ACC112 (cell line): ENCODE results near the gene PACRG.

ENCODE experiments used
- H2AFZ ChIP-seq: fragments of 200-600 bp; sonication (generic); one replicate; pipeline ENCODE4 v1.6.0; 2017; ENCODE audit warnings: antibody characterized with exemption, low read length; ENCODE audit not compliant: unreplicated experiment
- H3K27ac ChIP-seq: fragments of 200-600 bp; sonication (generic); 2 replicates; pipeline ENCODE4 v1.5.1; 2014; ENCODE audit warnings: low read depth, mild to moderate bottlenecking, antibody characterized with exemption, low read length, moderate library complexity
- H3K27me3 ChIP-seq: fragments of 200-600 bp; sonication (generic); 2 replicates; pipeline ENCODE4 v1.6.1; 2014; ENCODE audit warnings: mild to moderate bottlenecking, antibody characterized with exemption, low read length, moderate library complexity, mixed read lengths; ENCODE audit not compliant: insufficient read depth
- H3K36me3 ChIP-seq: fragments of 200-600 bp; sonication (generic); 2 replicates; pipeline ENCODE4 v1.6.1; 2016; ENCODE audit warnings: mild to moderate bottlenecking, antibody characterized with exemption, low read length, moderate library complexity, mixed read lengths; ENCODE audit not compliant: insufficient read depth
- H3K4me1 ChIP-seq: fragments of 200-600 bp; sonication (generic); one replicate; pipeline ENCODE4 v1.6.1; 2016; ENCODE audit warnings: low read length, mixed read lengths; ENCODE audit not compliant: insufficient read depth, unreplicated experiment, control insufficient read depth
- H3K4me3 ChIP-seq: fragments of 200-600 bp; sonication (generic); 2 replicates; pipeline ENCODE4 v1.5.1; 2014; ENCODE audit warnings: mild to moderate bottlenecking, low read depth, low read length
- H3K79me2 ChIP-seq: fragments of 200-600 bp; sonication (generic); one replicate; pipeline ENCODE4 v1.6.0; 2016; ENCODE audit warnings: low read length; ENCODE audit not compliant: control insufficient read depth, unreplicated experiment, insufficient read depth

The PACRG gene

DNA sequence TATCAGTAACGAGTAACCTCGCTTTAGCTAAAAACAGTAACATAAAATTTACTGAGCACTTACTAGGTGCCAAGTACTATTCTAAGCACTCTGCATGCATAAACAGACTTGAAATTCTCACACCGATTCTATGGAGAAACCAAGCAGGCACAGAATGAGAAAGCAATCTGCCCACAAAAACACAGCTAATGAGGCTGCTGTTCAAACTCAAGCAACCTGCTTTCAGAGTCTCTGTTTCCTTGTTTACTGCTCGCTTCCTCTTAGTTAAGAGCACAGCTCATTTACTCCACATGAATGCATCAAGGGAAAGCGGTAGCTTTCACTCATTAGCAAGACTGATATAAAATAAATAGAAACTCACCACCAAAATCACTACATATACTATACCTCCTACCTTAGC is 37.6 kb upstream of the PACRG start:
- Histone ChIP-seq H3K79me2 (no peaks in the 10 kb centered on the region), H3K4me3 (no peak overlapping the region), H3K27me3 (no peaks in the 10 kb centered on the region), H3K27ac (no peak overlapping the region), H3K36me3 (no peaks in the 10 kb centered on the region), H3K4me1 (no peaks in the 10 kb centered on the region), H2AFZ (no peak overlapping the region)

DNA sequence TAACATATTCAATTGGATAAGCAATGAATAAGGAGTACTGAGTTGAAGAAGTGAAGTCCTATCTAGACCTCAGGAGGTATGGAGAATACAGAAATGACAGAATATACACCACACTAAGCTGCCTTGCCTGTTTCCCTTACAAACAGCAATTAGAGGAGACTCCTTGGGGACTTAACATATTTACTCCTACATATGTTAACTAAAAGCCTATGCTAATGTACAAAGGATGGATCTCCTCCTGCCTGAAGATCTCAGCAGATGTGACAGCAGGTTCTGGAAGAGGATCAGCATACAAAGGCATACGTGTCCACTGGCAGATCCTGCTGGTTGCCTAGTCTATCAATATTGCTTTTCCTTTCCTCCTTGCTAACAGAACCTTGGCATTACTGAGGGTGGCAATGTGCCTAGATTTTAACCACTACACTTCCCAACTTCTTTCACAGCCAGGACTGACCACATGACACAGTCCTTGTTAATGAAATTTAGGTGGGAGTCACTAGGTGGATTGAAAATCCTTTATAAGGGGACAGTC is 29.8 kb upstream of the PACRG start:
- no peaks in the 10 kb centered on the region for H3K36me3 ChIP-seq
- H3K27ac ChIP-seq: no peak overlapping the region
- no peaks in the 10 kb centered on the region for H3K79me2 ChIP-seq
- no peaks in the 10 kb centered on the region for H3K4me1 ChIP-seq
- no peak overlapping the region for H2AFZ ChIP-seq
- no peak overlapping the region for H3K4me3 ChIP-seq
- H3K27me3 ChIP-seq: no peaks in the 10 kb centered on the region

DNA sequence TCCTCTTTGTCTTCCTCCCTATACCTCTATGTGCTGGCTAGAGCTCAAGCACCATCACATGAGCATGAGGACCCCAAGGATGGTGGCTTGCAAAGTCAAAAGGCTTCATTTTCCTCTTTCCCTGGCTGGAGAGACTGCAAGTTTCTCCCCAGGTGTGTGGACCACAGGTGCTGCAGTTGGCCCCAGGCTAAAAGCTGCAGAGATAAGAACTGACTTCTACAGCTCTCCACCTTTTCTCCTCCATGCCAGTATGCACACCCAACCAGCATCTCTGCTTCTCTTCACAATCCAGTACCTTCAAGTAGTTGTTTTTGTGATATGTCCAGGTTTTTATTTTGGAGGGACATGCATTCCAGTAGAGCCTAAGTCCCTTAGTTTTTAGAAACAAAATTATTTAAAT is 29.3 kb upstream of the PACRG start:
- Histone ChIP-seq H3K27ac (no peak overlapping the region), H3K27me3 (no peaks in the 10 kb centered on the region), H2AFZ (no peak overlapping the region), H3K79me2 (no peaks in the 10 kb centered on the region), H3K4me3 (no peak overlapping the region), H3K4me1 (no peaks in the 10 kb centered on the region), H3K36me3 (no peaks in the 10 kb centered on the region)

DNA sequence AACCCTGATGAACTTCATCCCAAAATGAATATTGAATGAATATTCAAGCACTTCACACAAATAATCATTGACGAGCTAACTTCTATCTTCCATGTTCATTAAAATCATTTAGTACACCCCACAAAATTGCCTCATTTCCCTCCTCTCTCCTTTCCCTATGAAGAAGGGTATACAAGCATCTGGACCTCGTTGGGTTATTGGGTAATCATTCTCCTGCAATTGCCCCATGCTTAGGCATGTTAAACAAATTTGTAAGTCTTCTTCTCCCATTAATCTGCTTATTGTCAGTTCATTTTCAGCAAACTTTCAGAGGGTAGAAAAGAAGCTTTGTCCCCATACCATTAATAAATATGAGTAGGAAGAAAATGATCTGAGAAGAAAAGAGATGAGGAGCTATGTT is 27.8 kb upstream of the PACRG start:
- Histone ChIP-seq H2AFZ (no peak overlapping the region), H3K4me1 (no peaks in the 10 kb centered on the region), H3K27ac (no peak overlapping the region), H3K4me3 (no peak overlapping the region), H3K36me3 (no peaks in the 10 kb centered on the region), H3K79me2 (no peaks in the 10 kb centered on the region), H3K27me3 (no peaks in the 10 kb centered on the region)

DNA sequence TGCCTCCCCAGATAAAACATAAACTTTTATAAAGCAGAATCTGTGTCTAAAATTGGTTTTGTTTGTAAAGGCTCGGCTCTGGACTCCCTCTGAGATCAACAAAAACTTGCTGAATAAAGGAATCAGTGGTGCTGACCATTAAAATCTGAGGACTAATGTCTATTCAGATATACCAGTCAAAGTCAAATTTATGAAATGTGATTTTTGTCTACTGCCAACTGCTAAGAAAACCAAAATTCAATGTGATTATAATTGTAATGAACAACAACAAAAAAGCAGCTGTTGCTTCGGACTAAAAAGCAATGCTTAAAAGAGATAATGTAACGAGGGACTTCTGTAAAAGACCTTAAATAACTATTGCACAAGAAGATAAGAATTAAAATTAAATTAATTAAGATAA is 26.8 kb upstream of the PACRG start:
- Histone ChIP-seq H3K79me2 (no peaks in the 10 kb centered on the region), H3K4me3 (no peak overlapping the region), H3K4me1 (no peaks in the 10 kb centered on the region), H2AFZ (no peak overlapping the region), H3K36me3 (no peaks in the 10 kb centered on the region), H3K27me3 (no peaks in the 10 kb centered on the region), H3K27ac (no peak overlapping the region)

DNA sequence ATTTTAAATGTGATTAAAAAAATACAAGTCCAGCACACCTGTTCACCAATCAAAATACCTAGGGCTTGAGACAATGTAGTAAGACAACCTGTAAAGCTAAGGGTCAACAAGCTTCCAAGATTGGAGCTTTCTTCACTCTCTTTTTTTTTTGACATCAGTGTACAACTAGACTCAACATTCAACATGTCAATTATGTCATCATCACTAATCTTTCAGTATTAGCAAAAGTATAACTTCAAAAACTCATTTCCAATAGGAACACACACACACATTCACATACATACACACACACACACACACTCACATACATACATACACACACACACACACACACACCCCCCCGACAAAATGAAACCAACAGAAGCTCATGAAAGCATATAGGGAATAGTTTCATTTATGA is 26.2 kb upstream of the PACRG start:
- Histone ChIP-seq H3K27me3 (no peaks in the 10 kb centered on the region), H3K27ac (no peak overlapping the region), H3K36me3 (no peaks in the 10 kb centered on the region)

DNA sequence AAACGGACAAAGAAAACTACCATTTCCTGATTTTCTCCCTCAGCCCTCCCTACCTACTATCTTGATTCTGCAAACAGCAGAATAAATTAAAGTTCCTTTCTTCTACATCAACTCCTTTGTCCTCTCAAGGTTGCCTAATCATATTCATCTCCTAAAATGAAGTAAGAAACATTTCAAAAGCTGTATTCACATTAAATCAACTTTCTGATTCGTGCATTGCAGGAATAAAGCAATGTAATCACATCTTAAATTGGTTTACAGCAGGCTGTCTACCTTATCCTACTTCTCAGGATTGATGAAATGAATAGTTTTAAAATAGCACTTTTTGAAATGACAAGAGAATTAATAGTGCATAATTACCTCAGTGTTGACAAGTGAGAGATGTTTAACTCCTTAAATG is 25.3 kb upstream of the PACRG start:
- no peaks in the 10 kb centered on the region for H3K4me1 ChIP-seq

More for the DNA sequence above, 26.2 kb upstream of the PACRG start:
- no peaks in the 10 kb centered on the region for H3K79me2 ChIP-seq
- H3K4me1 ChIP-seq: no peaks in the 10 kb centered on the region
- H2AFZ ChIP-seq: no peak overlapping the region
- H3K4me3 ChIP-seq: no peak overlapping the region

DNA sequence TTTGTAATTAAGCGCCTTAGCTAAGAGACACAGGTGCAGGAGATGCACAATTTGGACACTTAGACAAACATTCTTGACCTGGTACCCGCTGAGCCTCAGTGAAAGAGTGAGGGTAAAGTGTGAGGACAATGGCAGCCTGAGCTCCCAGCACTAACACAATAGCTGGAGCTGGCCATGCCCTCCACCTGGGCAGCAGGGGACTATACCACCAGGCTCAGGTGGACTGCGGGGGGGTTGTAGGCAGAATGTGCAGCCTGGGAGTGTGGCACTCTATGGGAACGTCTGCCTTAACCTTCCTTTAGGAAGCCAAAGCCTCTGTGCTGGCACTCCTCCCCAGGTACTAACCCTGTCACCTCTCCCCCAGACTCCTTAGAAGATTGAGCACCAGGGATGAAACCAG is 23.8 kb upstream of the PACRG start:
- no peaks in the 10 kb centered on the region for H3K79me2 ChIP-seq
- no peak overlapping the region for H3K27ac ChIP-seq
- H3K4me3 ChIP-seq: no peak overlapping the region
- H2AFZ ChIP-seq: no peak overlapping the region
- no peaks in the 10 kb centered on the region for H3K36me3 ChIP-seq
- no peaks in the 10 kb centered on the region for H3K4me1 ChIP-seq
- no peaks in the 10 kb centered on the region for H3K27me3 ChIP-seq

More for the DNA sequence above, 25.3 kb upstream of the PACRG start:
- no peak overlapping the region for H3K27ac ChIP-seq
- H2AFZ ChIP-seq: no peak overlapping the region
- no peaks in the 10 kb centered on the region for H3K79me2 ChIP-seq
- no peaks in the 10 kb centered on the region for H3K27me3 ChIP-seq
- H3K4me3 ChIP-seq: no peak overlapping the region
- no peaks in the 10 kb centered on the region for H3K36me3 ChIP-seq

DNA sequence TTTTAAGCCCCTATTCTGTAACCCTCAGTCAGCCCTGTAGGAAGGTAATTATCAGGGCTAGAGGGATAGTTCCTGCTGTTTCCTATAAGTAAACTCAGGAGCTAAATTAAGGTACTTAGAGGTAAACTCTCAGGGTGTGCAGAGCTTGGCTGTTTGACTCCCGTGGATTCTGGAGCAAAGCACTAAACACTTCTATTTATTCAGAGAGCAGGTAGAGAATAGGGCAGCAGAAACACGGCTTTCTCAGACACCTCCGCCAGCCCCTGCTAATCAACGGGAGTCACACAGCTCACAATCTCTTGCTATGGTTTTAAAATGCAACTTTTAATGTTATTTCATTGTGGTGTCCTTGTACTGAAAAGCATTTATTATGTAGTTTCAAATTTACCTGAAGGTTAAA is 22.0 kb upstream of the PACRG start:
- Histone ChIP-seq H3K27ac (no peak overlapping the region), H3K4me3 (no peak overlapping the region), H2AFZ (no peak overlapping the region), H3K79me2 (no peaks in the 10 kb centered on the region), H3K27me3 (no peaks in the 10 kb centered on the region), H3K36me3 (no peaks in the 10 kb centered on the region), H3K4me1 (no peaks in the 10 kb centered on the region)

DNA sequence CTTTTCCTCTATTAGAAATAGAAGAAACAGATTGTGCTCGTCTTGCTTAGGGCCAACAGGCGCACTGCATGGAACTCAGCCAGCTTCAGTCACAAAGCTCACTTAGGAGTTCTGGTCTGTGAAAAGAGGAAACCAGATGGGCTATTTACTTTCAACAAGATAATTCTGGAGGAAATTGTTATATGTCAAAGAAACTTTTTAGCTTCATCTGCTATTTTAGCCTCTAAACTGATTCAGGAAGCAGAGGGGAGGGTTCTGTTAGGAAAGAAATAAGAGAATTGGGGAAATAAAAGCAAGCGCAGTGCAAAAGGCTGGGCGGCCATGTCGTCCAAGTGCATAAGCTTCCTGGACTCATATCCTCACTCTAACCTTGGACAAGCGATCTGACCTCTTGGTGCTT is 21.5 kb upstream of the PACRG start:
- Histone ChIP-seq H2AFZ (no peak overlapping the region), H3K4me1 (no peaks in the 10 kb centered on the region), H3K79me2 (no peaks in the 10 kb centered on the region), H3K27me3 (no peaks in the 10 kb centered on the region), H3K36me3 (no peaks in the 10 kb centered on the region), H3K27ac (no peak overlapping the region), H3K4me3 (no peak overlapping the region)

DNA sequence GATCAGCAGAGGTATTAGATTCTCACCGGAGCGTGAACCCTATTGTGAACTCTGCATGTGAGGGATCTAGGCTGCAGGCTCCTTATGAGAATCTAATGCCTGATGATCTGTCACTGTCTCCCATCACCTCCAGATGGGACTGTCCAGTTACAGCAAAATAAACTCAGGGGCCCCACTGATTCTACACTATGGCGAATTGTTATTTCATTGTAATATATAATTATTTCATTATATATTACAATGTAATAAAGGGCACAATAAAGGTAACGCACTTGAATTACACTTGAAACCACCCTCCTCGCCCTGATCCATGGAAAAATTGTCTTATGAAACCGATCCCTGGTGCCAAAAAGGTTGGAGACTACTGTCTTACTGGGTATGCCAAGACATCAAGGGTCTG is 18.8 kb upstream of the PACRG start:
- Histone ChIP-seq H3K4me1 (no peaks in the 10 kb centered on the region), H3K27me3 (no peaks in the 10 kb centered on the region), H3K79me2 (no peaks in the 10 kb centered on the region), H3K27ac (no peak overlapping the region), H3K4me3 (no peak overlapping the region), H2AFZ (no peak overlapping the region), H3K36me3 (no peaks in the 10 kb centered on the region)
